Glutamatergic neuron (in vitro differentiated cells): ENCODE results near the gene EPHB3. TPM values are rescaled to one million over a fixed set of nuclear protein-coding genes. Genes with fewer than 3 reads are reported as not detected.

Experiments used
- DNase-seq: peaks from one replicate; pipeline ENCODE4 v3.0.0; 2022
- H3K27ac Mint-ChIP-seq: one replicate; pipeline ENCODE4 v1.8.0; 2020; ENCODE audit warnings: mild to moderate bottlenecking, mixed read lengths, inconsistent platforms; ENCODE audit not compliant: unreplicated experiment
- H3K27me3 Mint-ChIP-seq: one replicate; pipeline ENCODE4 v1.8.0; 2020; ENCODE audit warnings: mild to moderate bottlenecking, moderate library complexity, mixed read lengths, inconsistent platforms; ENCODE audit not compliant: unreplicated experiment
- H3K36me3 Mint-ChIP-seq: one replicate; pipeline ENCODE4 v1.8.0; 2020; ENCODE audit warnings: mild to moderate bottlenecking, mixed read lengths, inconsistent platforms; ENCODE audit not compliant: unreplicated experiment
- H3K4me1 Mint-ChIP-seq: one replicate; pipeline ENCODE4 v1.8.0; 2020; ENCODE audit warnings: mild to moderate bottlenecking, low read depth, mixed read lengths, inconsistent platforms; ENCODE audit not compliant: unreplicated experiment
- H3K4me3 Mint-ChIP-seq: one replicate; pipeline ENCODE4 v1.8.0; 2020; ENCODE audit warnings: mild to moderate bottlenecking, mixed read lengths, inconsistent platforms; ENCODE audit not compliant: unreplicated experiment
- H3K9me3 Mint-ChIP-seq: one replicate; pipeline ENCODE4 v1.8.0; 2020; ENCODE audit warnings: mild to moderate bottlenecking, moderate library complexity, mixed read lengths, inconsistent platforms; ENCODE audit not compliant: unreplicated experiment
- CTCF ChIP-seq: fragments of 200-600 bp; sonication (generic); IDR thresholded peaks from one replicate; pipeline ENCODE4 v1.5.0; 2021; ENCODE audit not compliant: partially characterized antibody, unreplicated experiment
- total RNA-seq: library from RNA; stranded (reverse); fragmentation: NEBNext Ultra II Directional; extraction: Animal tissue kit (Norgen Biotek cat#: 25700); gene quantifications from one replicate; pipeline ENCODE4 v1.2.1, GENCODE V29; 2021; ENCODE audit not compliant: unreplicated experiment

EPHB3 gene
- total RNA-seq, 1 donor from 2014 or later = 5.0 TPM

- Mint-ChIP-seq H3K4me3 (peak overlapping the region; percentile 80), H3K36me3 (no peaks in the 10 kb centered on the region), H3K9me3 (peaks cover 6% of the 10 kb centered on the region), H3K4me1 (peaks cover 5% of the 10 kb centered on the region), H3K27ac (no peak overlapping the region), H3K27me3 (peaks cover 43% of the 10 kb centered on the region)
- no peak for TF ChIP-seq CTCF
- no peak for DNase-seq
Observed at GRCh38 chr3:184604615-184605290, 43.2 kb downstream of the EPHB3 start.

- Mint-ChIP-seq H3K27me3 (peaks cover 27% of the 10 kb centered on the region), H3K27ac (no peak overlapping the region), H3K36me3 (peaks cover 5% of the 10 kb centered on the region), H3K9me3 (peaks cover 4% of the 10 kb centered on the region), H3K4me1 (peaks cover 4% of the 10 kb centered on the region), H3K4me3 (no peak overlapping the region)
- no peak for TF ChIP-seq CTCF
- DNase-seq = no peak
Observed at GRCh38 chr3:184608209-184608608, 46.6 kb downstream of the EPHB3 start.

- TF ChIP-seq CTCF = no peak
- no peak overlapping the region for H3K4me3 Mint-ChIP-seq
- no peak for DNase-seq
- H3K27ac Mint-ChIP-seq = no peak overlapping the region
- H3K4me1 Mint-ChIP-seq = peaks cover 5% of the 10 kb centered on the region
- peaks cover 21% of the 10 kb centered on the region for H3K27me3 Mint-ChIP-seq
- peaks cover 5% of the 10 kb centered on the region for H3K36me3 Mint-ChIP-seq
- peaks cover 5% of the 10 kb centered on the region for H3K9me3 Mint-ChIP-seq
Observed at GRCh38 chr3:184609476-184610244, 48.1 kb downstream of the EPHB3 start.

GRCh38 chr3:184610245-184610871 is 48.8 kb downstream of the EPHB3 start:
- DNase-seq = no peak
- Mint-ChIP-seq H3K36me3 (peaks cover 5% of the 10 kb centered on the region), H3K4me3 (no peak overlapping the region), H3K27me3 (peaks cover 16% of the 10 kb centered on the region), H3K9me3 (peaks cover 3% of the 10 kb centered on the region), H3K27ac (no peak overlapping the region), H3K4me1 (peaks cover 5% of the 10 kb centered on the region)
- TF ChIP-seq CTCF = no peak
